ENCODE data around the gene MET.

MET gene

DNA sequence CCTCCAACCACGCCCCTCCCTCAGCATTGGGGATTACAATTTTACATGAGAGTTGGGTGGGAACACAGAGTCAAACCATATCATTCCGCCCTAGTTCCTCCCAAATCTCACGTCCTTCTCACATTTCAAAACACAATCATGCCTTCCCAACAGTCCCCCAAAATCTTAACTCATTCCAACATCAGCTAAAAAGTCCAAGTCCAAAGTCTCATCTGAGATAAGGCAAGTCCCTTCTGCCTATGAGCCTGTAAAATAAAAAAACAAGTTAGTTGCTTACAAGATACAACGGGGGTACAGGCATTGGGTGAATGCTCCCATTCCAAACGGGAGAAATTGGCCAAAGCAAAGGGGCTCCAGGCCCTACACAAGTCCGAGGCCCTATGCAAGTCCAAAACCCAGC lies 112.7 kb downstream of the MET start:
- Histone ChIP-seq H3K9me3 (ENCODE audit: control insufficient read depth, low read length) (no peaks in the 10 kb centered on the region), H3K27ac (ENCODE audit: low read depth, low read length, severe bottlenecking) (no peak overlapping the region), H3K4me3 (ENCODE audit: extremely low read depth, insufficient read depth, low read length, poor library complexity, severe bottlenecking) (no peak overlapping the region), H3K4me1 (ENCODE audit: control insufficient read depth, insufficient read depth, low read length, poor library complexity, severe bottlenecking) (peaks cover 13% of the 10 kb centered on the region), H3K36me3 (ENCODE audit: control insufficient read depth, insufficient read depth, low read length) (no peaks in the 10 kb centered on the region)
- 79 to 88% methylated on average over 5 of the region's 6 CpGs for WGBS, 2 experiments (ENCODE audit: insufficient coverage in 2 of 2)

DNA sequence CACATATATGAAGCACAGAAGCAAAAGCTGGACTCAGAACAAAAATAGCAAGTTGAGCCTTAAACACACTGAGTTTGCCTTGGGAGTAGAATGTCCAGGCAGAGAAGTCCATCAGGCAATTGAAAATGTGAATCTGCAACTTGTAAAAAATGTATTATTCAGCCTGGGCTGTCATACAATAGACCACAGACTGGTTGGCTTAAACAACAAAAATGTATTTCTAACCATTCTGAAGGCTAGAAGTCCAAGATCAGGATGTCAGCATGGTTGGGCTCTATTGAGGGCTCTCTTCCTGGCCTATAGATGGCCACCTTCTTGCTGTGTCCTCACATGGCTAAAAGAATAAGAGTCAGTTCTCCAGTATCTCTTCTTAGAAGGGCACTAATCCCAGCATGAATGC lies 113.8 kb downstream of the MET start:
- no peaks in the 10 kb centered on the region for H3K36me3 ChIP-seq (ENCODE audit: control insufficient read depth, insufficient read depth, low read length)
- H3K27ac ChIP-seq (ENCODE audit: low read depth, low read length, severe bottlenecking): no peak overlapping the region
- no peaks in the 10 kb centered on the region for H3K9me3 ChIP-seq (ENCODE audit: control insufficient read depth, low read length)
- no peak overlapping the region for H3K4me3 ChIP-seq (ENCODE audit: extremely low read depth, insufficient read depth, low read length, poor library complexity, severe bottlenecking)
- H3K4me1 ChIP-seq (ENCODE audit: control insufficient read depth, insufficient read depth, low read length, poor library complexity, severe bottlenecking): peaks cover 5% of the 10 kb centered on the region

DNA sequence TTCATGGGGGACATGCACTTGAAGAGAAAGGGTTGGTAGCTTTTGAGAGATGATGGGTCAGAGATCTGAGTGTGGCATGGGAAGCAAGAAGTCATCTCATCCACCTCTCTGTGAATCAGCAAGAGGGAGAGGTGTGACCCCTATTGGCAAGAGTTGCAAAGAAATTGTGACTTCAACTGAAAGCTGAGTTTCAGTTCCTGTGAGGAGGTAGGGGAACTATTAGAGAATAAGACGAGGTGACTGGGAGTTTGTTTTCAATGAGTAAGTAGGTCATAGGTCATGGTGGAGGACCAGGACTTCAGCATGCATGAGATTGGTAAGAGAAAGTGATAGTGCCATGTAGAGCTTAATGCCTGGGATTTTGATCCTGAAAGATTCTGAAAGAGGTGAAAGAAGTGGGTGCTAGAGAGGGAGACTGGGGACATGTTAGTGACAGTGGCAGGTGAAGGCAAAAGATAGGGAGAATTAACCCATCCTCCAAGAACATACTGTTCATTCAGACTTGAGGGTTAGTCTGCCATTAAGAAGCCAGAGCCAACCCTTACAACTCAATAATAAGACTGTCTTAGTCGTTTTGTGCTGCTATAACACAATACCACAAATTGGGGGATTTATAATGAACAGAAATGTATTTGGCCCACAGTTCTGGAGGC lies 114.9 kb downstream of the MET start:
- Histone ChIP-seq H3K27ac (ENCODE audit: low read depth, low read length, severe bottlenecking) (no peak overlapping the region), H3K9me3 (ENCODE audit: control insufficient read depth, low read length) (no peaks in the 10 kb centered on the region)
- 22 to 25% methylated on average over 1 of the region's 2 CpGs for WGBS, 2 experiments (ENCODE audit: insufficient coverage in 2 of 2)

DNA sequence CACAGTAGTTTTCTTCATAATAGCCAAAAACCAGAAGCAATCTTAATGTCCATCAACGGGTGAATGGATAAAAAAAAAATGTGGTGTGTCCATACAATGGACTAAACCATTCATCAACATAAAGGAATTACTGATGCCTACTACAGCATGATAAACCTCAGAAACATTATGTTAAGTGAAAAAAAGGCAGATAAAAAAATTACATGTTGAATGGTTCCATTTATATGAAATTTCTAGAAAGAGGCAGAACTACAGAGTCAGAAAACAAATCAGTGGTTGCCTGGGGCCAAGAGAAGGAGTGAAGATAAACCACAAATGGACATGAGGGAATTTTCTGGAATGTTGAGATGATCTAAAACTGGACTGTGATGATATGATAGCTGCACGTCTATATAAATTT lies 115.9 kb downstream of the MET start:
- Histone ChIP-seq H3K4me3 (ENCODE audit: extremely low read depth, insufficient read depth, low read length, poor library complexity, severe bottlenecking) (no peak overlapping the region), H3K9me3 (ENCODE audit: control insufficient read depth, low read length) (no peaks in the 10 kb centered on the region), H3K4me1 (ENCODE audit: control insufficient read depth, insufficient read depth, low read length, poor library complexity, severe bottlenecking) (no peaks in the 10 kb centered on the region), H3K36me3 (ENCODE audit: control insufficient read depth, insufficient read depth, low read length) (no peaks in the 10 kb centered on the region), H3K27ac (ENCODE audit: low read depth, low read length, severe bottlenecking) (no peak overlapping the region)
- no CpG with 5 or more reads among the region's 2 CpGs for WGBS, 2 experiments (ENCODE audit: insufficient coverage in 2 of 2)

More for the DNA sequence above, 114.9 kb downstream of the MET start:
- Histone ChIP-seq H3K4me1 (ENCODE audit: control insufficient read depth, insufficient read depth, low read length, poor library complexity, severe bottlenecking) (peaks cover 5% of the 10 kb centered on the region), H3K4me3 (ENCODE audit: extremely low read depth, insufficient read depth, low read length, poor library complexity, severe bottlenecking) (no peak overlapping the region), H3K36me3 (ENCODE audit: control insufficient read depth, insufficient read depth, low read length) (no peaks in the 10 kb centered on the region)

DNA sequence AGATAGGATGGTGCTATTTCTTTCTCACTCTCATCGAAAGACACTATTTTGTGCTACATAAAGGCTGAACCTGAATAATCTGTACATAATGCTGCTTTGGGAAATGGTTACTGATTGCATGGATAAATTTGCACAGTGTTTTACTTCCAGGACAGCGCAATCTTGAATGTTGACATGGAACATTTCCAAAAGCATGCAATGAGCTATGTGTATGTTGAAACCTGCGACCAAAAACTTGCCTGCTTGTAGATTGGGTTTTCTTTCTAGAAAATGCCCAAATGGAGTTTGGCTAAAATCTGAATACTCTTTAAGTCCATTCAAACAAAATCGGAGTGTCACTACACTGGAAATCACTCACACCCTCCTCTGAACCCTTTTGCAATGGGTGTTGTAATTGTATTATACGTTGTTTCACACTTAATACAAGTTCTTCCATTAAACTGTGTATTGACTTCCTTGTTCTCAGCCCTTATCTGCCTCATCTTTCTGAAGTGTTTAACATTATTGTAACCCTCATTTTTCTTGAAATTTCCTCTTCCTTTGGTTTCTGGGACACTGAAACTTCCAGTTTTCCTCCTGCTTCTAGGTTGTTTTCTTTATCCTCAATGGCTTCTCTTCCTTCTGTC lies 116.7 kb downstream of the MET start:
- Histone ChIP-seq H3K9me3 (ENCODE audit: control insufficient read depth, low read length) (no peaks in the 10 kb centered on the region), H3K4me1 (ENCODE audit: control insufficient read depth, insufficient read depth, low read length, poor library complexity, severe bottlenecking) (no peaks in the 10 kb centered on the region), H3K4me3 (ENCODE audit: extremely low read depth, insufficient read depth, low read length, poor library complexity, severe bottlenecking) (no peak overlapping the region), H3K36me3 (ENCODE audit: control insufficient read depth, insufficient read depth, low read length) (no peaks in the 10 kb centered on the region), H3K27ac (ENCODE audit: low read depth, low read length, severe bottlenecking) (no peak overlapping the region)
- WGBS, 2 experiments (ENCODE audit: insufficient coverage in 2 of 2): 80 to 100% methylated on average over 2 of the region's 5 CpGs

DNA sequence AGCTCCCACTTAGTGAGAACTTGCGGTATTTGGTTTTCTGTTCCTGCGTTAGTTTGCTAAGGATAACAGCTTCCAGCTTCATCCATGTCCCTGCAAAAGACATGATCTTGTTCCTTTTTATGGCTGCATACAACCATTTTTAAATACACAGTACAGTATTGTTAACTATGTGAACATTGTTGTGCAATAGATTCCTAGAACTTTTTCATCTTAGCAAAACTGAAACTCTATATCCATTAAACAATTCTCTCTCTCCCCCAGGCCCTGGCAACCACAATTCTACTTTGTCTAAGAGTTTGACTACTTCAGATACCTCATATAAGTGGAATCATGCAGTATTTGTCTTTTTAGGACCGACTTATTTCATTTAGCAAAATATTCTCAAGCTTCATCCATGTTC lies 118.0 kb downstream of the MET start:
- no peak overlapping the region for H3K27ac ChIP-seq (ENCODE audit: low read depth, low read length, severe bottlenecking)
- H3K4me1 ChIP-seq (ENCODE audit: control insufficient read depth, insufficient read depth, low read length, poor library complexity, severe bottlenecking): no peaks in the 10 kb centered on the region
- WGBS, 2 experiments (ENCODE audit: insufficient coverage in 2 of 2): 87 to 100% methylated on average over 2 to 3 of the region's 3 CpGs

DNA sequence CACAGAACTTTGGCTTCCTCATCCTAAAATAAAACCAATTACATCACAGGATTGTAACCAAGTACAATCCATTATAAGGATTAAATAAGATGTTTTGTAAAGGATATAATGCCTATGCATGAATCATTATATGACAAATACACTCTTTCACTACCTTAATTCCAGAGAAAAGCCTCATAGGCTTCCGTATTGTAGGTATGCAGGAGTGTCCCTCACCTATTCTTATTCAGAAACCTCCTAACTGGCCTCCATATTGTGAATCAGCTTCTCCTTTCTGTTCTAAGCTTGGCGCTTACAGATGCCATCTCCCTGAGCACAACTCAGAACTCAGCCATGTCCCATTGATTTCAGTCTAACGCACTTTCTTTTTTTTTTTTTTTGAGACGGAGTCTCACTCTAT lies 120.8 kb downstream of the MET start:
- H3K36me3 ChIP-seq (ENCODE audit: control insufficient read depth, insufficient read depth, low read length): no peaks in the 10 kb centered on the region
- H3K27ac ChIP-seq (ENCODE audit: low read depth, low read length, severe bottlenecking): no peak overlapping the region
- no peaks in the 10 kb centered on the region for H3K4me1 ChIP-seq (ENCODE audit: control insufficient read depth, insufficient read depth, low read length, poor library complexity, severe bottlenecking)
- WGBS, 2 experiments (ENCODE audit: insufficient coverage in 2 of 2): 63 to 90% methylated on average over 2 to 3 of the region's 4 CpGs
- no peaks in the 10 kb centered on the region for H3K9me3 ChIP-seq (ENCODE audit: control insufficient read depth, low read length)
- H3K4me3 ChIP-seq (ENCODE audit: extremely low read depth, insufficient read depth, low read length, poor library complexity, severe bottlenecking): no peak overlapping the region

More for the DNA sequence above, 118.0 kb downstream of the MET start:
- H3K9me3 ChIP-seq (ENCODE audit: control insufficient read depth, low read length): no peaks in the 10 kb centered on the region
- no peaks in the 10 kb centered on the region for H3K36me3 ChIP-seq (ENCODE audit: control insufficient read depth, insufficient read depth, low read length)
- H3K4me3 ChIP-seq (ENCODE audit: extremely low read depth, insufficient read depth, low read length, poor library complexity, severe bottlenecking): no peak overlapping the region

DNA sequence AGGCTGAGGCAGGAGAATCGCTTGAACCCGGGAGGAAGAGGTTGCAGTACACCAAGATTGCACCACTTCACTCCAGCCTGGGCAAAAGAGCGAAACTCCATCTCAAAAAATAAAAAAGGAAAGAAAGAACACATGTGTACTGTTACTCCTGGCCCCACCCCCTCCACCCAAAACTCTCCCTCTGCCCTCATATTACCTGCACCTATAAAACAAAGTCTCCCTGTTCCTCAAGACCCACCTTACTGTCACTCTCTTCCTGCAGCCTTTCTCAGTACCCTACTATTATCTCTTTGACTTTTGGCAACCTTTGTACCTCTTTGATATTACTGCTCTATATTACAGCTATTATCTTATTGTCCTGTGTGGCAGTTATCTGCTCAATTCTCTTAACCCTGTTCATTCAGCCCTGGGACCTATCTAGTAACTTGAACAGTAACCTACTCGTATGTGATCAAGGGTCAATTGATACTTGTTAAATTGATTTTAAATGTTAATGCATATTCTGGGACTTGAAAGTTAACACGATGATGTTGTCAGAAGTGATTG lies 121.9 kb downstream of the MET start:
- no peaks in the 10 kb centered on the region for H3K4me1 ChIP-seq (ENCODE audit: control insufficient read depth, insufficient read depth, low read length, poor library complexity, severe bottlenecking)
- no peaks in the 10 kb centered on the region for H3K9me3 ChIP-seq (ENCODE audit: control insufficient read depth, low read length)
- H3K36me3 ChIP-seq (ENCODE audit: control insufficient read depth, insufficient read depth, low read length): no peaks in the 10 kb centered on the region
- 80 to 90% methylated on average over 1 to 2 of the region's 5 CpGs for WGBS, 2 experiments (ENCODE audit: insufficient coverage in 2 of 2)
- H3K27ac ChIP-seq (ENCODE audit: low read depth, low read length, severe bottlenecking): no peak overlapping the region
- no peak overlapping the region for H3K4me3 ChIP-seq (ENCODE audit: extremely low read depth, insufficient read depth, low read length, poor library complexity, severe bottlenecking)

DNA sequence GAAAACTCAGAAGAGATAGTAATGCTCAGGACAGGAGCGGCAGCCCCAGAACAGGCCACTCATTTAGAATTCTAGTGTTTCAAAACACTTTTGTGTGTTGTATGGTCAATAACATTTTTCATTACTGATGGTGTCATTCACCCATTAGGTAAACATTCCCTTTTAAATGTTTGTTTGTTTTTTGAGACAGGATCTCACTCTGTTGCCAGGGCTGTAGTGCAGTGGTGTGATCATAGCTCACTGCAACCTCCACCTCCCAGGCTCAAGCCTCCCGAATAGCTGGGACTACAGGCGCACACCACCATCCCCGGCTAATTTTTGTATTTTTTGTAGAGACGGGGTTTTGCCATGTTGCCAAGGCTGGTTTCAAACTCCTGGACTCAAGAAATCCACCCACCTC lies 124.5 kb downstream of the MET start:
- no peaks in the 10 kb centered on the region for H3K9me3 ChIP-seq (ENCODE audit: control insufficient read depth, low read length)
- H3K4me3 ChIP-seq (ENCODE audit: extremely low read depth, insufficient read depth, low read length, poor library complexity, severe bottlenecking): no peak overlapping the region
- no peak overlapping the region for H3K27ac ChIP-seq (ENCODE audit: low read depth, low read length, severe bottlenecking)
- 87 to 95% methylated on average over 4 of the region's 5 CpGs for WGBS, 2 experiments (ENCODE audit: insufficient coverage in 2 of 2)
- peaks cover 7% of the 10 kb centered on the region for H3K4me1 ChIP-seq (ENCODE audit: control insufficient read depth, insufficient read depth, low read length, poor library complexity, severe bottlenecking)
- H3K36me3 ChIP-seq (ENCODE audit: control insufficient read depth, insufficient read depth, low read length): no peaks in the 10 kb centered on the region

DNA sequence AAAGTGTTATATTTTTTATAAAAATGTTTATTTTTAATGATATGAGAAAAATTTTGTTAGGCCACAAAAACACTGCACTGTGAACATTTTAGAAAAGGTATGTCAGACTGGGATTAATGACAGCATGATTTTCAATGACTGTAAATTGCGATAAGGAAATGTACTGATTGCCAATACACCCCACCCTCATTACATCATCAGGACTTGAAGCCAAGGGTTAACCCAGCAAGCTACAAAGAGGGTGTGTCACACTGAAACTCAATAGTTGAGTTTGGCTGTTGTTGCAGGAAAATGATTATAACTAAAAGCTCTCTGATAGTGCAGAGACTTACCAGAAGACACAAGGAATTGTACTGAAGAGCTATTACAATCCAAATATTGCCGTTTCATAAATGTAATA lies 125.6 kb downstream of the MET start:
- Histone ChIP-seq H3K9me3 (ENCODE audit: control insufficient read depth, low read length) (no peaks in the 10 kb centered on the region), H3K36me3 (ENCODE audit: control insufficient read depth, insufficient read depth, low read length) (no peaks in the 10 kb centered on the region), H3K4me1 (ENCODE audit: control insufficient read depth, insufficient read depth, low read length, poor library complexity, severe bottlenecking) (peaks cover 13% of the 10 kb centered on the region), H3K4me3 (ENCODE audit: extremely low read depth, insufficient read depth, low read length, poor library complexity, severe bottlenecking) (no peak overlapping the region), H3K27ac (ENCODE audit: low read depth, low read length, severe bottlenecking) (no peak overlapping the region)
- WGBS, 2 experiments (ENCODE audit: insufficient coverage in 2 of 2): no CpG with 5 or more reads among the region's 2 CpGs

DNA sequence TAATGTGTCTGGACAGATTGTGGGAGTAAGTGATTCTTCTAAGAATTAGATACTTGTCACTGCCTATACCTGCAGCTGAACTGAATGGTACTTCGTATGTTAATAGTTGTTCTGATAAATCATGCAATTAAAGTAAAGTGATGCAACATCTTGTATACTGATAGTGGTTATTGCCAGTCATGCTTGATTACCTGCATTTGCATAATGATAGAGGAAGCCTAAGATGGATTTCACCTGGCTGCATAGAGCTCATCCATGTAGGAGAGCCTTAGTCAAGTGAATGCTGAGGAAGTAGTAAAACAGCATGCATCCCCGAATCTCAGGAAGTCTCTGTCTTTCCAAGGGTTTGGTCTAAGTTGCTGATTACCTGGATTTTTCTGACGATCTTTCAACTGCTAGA lies 126.2 kb downstream of the MET start:
- Histone ChIP-seq H3K4me3 (ENCODE audit: extremely low read depth, insufficient read depth, low read length, poor library complexity, severe bottlenecking) (no peak overlapping the region), H3K4me1 (ENCODE audit: control insufficient read depth, insufficient read depth, low read length, poor library complexity, severe bottlenecking) (peaks cover 15% of the 10 kb centered on the region), H3K9me3 (ENCODE audit: control insufficient read depth, low read length) (no peaks in the 10 kb centered on the region), H3K27ac (ENCODE audit: low read depth, low read length, severe bottlenecking) (no peak overlapping the region), H3K36me3 (ENCODE audit: control insufficient read depth, insufficient read depth, low read length) (no peaks in the 10 kb centered on the region)
- 79 to 80% methylated on average over 3 of the region's 3 CpGs for WGBS, 2 experiments (ENCODE audit: insufficient coverage in 2 of 2)
